GM11168 (cell line): ENCODE data around the gene CD86.
"Not testable (repeated sequence)": the region's sequence is repeated elsewhere in the genome, so short reads cannot be mapped to it uniquely, and the experiment has no call there.

Experiments used
- in situ Hi-C: fragments of 300-500 bp; cut with MboI; formaldehyde crosslinking; loops from one replicate; pipeline ENCODE4 v1.12.0; 2022; ENCODE audit warnings: low sequenced_read_pairs; ENCODE audit not compliant: unreplicated experiment

The CD86 gene

GRCh38 chr3:122112754-122113153 lies 57.6 kb downstream of the CD86 start:
- in situ Hi-C loops, result no loop called here

DNA sequence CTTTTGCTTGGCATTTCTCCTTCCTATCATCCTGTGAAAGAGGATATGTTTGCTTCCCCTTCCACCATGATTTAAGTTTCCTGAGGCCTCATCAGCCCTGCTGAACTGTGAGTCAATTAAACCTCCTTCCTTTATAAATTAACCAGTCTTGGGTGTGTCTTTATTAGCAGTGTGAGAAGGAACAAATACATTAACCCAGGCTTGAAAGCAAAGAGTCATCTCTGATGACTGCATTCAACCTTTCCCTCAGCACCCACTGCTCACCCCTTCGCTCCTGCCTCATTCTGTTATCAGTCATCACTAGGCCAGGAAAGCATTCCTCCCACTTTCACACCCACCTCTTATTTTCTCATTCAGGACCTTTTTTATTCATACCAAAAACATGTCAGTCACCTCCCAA lies 68.7 kb downstream of the CD86 start:
- in situ Hi-C loops, result no loop called here

GRCh38 chr3:122132949-122133540 lies 77.9 kb downstream of the CD86 start:
- in situ Hi-C loops, result no loop called here

- in situ Hi-C loops, result no loop called here
Measured at GRCh38 chr3:122146466-122146865, 91.3 kb downstream of the CD86 start.

DNA sequence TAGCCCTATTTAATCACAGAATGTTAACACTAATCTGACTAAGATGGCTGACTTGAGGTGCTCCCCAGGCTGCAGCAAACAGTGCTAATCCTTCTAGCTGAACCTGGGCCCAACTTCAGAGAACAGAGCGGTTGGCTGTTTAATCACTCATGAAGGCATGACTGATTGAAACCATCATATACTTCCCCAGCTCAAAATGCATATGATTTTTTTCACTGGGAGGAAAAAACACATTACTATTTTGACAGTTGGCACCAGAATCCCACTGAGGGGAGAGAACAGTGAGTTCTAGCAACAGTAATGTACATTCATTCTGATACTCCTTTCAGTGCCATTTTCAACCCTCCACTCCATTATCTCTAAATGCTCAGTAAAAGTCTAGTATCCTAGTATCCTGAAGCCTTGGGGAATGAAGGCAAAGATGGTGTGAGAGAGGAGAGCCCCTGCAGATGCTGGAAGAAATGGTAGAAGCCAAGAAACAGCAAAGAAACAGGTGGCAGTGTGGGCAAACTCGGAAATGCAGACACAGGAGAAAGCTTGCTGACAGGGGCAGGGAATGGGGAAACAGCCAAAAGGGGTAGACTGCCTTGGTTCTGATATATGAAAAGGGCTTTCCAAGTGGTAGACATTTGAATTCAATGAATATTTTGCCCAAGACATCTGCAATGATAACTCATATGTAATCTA lies 93.9 kb downstream of the CD86 start:
- in situ Hi-C loops, result no loop called here

DNA sequence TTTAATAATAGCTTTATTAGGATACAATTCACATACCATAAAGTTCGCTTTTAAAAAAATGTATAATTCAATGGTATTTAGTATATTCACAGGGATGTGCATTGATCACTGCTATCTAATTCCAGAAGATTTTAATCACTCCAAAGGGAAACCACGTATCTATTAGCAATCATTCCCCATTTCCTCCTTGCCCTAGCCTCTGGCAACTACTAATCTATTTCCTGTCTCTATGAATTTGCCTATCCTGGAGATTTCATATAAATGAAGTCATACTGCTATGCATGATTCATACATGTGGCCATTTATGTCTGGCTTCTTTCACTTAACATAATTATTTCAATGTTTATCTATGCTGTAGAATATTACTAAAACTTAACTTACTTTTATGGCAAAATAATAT lies 96.3 kb downstream of the CD86 start:
- in situ Hi-C loops, result no loop called here

DNA sequence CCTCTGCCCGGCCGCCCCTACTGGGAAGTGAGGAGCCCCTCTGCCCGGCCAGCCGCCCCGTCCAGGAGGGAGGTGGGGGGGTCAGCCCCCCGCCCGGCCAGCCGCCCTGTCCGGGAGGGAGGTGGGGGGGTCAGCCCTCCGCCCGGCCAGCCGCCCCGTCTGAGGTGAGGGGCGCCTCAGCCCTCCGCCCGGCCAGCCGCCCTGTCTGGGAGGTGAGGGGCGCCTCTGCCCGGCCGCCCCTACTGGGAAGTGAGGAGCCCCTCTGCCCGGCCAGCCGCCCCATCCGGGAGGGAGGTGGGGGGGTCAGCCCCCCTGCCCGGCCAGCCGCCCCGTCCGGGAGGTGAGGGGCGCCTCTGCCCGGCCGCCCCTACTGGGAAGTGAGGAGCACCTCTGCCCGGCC lies 109.8 kb downstream of the CD86 start:
- in situ Hi-C loops, result not testable (repeated sequence)

- in situ Hi-C loops, result no loop called here
Measured at GRCh38 chr3:122167630-122168029, 112.5 kb downstream of the CD86 start.

DNA sequence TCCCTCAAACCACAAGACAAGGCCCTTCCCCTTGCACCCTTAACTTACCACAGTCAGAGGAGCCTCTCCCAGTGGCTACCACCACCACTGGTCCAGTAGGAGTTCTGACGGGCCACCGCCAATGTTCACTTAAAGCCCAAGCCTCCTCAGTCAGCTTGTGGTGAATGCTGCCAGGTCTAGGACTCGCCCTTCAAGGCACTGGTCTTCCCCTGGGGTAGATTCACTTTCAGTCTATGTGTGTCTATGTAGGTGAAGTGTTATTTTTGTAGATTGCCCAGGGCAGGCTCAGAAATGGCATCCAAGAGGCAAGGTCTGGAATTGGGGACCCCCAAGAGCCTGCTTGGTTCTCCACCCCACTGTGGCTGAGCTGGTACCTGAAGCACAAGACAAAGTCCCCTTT lies 112.9 kb downstream of the CD86 start:
- in situ Hi-C loops, result no loop called here

GRCh38 chr3:122169911-122170310 lies 114.7 kb downstream of the CD86 start:
- in situ Hi-C loops, result no loop called here
